HG03469 (cell line): ENCODE measurements around the gene ZG16.
A peak's percentile ranks its signal among the peaks of the same experiment; 100 is the strongest.

Experiments used
- ATAC-seq: cut with Tn5 transposase; IDR thresholded peaks from one replicate; pipeline ENCODE4 v1.9.1; 2021; ENCODE audit warnings: mild to moderate bottlenecking, moderate library complexity, moderate number of reproducible peaks; ENCODE audit not compliant: unreplicated experiment

Gene ZG16

DNA sequence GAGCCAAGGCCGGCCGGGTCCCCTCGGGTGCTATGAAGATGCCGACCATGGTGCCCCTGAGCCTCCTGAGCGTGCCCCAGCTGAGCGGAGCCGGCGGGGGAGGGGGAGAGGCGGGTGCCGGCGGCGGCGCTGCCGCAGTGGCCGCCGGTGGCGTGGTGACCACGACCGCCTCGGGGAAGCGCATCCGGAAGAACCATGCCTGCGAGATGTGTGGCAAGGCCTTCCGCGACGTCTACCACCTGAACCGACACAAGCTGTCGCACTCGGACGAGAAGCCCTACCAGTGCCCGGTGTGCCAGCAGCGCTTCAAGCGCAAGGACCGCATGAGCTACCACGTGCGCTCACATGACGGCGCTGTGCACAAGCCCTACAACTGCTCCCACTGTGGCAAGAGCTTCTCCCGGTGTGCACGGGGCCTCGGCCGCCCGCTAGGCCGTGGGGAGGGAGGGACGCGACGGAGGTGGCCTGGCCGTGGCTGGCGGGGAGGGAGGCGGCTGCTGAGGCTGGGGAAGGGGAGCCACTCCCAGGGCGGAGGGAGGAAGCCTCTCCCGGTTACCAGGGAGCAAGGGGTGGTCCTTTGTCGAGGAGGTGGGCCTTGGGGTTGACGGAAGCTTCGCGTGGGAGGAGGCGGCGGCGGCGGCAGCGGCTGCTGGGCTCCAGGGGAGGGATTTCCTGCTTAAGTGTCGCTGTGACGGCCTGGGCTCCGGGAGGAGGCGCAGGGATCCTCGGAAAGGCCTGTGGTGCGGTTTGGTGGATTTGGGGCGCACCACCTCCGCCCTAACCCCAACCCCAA, 29.6 kb downstream of the ZG16 start:
- ATAC-seq, result no peak

DNA sequence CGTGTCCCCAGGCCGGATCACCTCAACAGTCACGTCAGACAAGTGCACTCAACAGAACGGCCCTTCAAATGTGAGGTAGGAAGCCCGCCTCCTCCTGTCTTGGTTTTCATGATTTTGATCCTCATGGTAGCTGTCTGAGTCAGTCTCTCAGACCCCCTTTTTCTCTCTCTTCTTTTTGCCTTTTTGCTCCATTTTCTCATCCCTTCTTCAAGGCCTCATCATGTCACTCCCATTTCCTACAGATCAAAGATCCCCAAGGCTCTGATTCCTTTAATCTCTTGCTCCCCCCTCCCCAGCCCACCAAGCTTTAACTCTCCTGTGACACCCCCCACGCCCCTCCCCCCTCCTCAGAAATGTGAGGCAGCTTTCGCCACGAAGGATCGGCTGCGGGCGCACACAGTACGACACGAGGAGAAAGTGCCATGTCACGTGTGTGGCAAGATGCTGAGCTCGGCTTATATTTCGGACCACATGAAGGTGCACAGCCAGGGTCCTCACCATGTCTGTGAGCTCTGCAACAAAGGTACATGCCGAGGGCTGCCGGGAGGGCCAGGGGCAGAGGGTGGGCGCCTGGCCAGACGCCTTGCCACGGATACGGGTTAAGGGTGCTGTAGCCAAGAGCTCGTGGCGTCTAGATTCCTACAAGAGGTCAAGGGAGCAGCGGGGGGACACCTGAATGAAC, 30.3 kb downstream of the ZG16 start:
- ATAC-seq, result no peak

DNA sequence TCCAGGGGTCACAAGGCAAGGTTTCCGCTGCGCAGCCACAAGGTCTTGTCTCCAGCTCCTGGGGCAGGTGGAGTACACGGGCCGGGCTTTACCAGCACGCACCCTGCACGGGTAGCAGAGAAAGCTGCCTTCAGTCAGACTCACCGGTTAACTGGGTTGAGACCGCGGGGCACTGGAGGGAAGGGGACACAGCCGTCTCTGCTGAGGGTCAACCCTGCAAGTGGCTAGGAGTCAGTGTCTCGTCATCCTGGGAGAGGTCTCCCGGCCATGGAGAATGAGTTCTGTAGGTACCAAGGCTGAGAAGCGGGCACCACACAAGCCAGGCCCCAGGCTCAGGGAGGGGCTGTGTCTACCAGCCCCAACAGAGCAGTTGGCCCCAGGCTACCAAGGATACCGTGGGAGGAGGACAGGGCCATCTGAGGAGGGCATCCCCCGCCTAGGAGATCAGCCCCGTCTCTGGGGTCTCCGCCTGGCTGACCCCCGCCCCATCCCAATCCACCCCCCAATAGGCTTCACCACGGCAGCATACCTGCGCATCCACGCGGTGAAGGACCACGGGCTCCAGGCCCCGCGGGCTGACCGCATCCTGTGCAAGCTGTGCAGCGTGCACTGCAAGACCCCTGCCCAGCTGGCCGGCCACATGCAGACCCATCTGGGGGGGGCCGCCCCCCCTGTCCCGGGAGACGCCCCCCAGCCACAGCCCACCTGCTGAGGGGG, 31.1 kb downstream of the ZG16 start:
- ATAC-seq, result no peak

DNA sequence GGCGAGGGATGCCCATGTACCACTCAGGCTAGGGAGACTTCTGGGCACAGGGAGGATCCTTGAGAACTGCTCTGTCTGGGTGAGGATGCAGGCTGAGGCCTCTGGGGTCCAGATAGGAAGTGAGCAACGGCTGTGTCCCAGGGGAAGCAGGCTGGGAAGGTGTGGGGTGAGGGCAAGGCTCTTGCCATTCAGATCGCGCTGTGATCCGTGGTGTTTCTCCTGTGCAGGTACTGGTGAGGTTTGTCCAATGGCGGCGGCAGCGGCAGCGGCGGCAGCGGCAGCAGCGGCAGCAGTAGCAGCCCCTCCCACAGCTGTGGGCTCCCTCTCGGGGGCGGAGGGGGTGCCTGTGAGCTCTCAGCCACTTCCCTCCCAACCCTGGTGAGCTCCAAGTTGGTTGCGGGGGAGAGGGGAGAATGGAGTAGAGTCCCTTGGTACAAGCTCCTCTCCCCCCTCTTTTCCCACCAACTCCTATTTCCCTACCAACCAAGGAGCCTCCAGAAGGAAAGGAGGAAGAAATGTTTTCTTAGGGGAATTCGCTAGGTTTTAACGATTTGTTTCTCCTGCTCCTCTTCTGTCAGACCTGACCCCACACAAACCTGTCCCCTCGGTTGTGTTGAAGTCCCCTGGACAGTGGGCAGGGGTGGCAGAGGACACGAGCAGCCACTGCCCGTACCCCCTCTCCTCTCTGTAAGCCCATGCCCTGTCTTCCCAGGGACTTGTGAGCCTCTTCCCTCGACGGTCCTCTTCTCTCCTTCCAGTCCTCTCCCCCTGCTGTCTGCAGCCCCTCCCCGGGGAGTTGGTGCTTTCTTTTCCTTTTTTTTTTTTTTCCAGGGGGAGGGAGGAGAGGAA, 32.0 kb downstream of the ZG16 start:
- ATAC-seq, result no peak

DNA sequence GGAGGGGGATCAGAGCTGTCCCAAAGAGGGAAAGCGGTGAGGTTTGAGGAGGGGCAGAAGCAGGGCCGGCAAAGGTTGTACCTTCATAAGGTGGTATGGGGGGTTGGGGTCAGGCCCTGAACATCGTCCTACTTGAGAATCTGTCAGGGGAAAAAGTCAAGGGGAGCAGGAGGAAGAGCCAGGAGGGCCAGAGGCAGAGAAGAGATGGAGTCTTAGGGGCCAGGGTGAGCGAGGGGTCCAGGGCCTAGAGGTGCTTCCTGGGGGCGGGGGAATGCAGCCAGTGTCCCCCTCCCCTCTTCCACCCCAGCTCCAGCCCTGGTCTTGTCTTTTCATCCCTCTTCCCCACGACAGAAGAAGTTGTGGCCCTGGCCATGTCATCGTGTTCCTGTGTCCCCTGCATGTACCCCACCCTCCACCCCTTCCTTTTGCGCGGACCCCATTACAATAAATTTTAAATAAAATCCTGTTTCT, 32.7 kb downstream of the ZG16 start:
- no peak for ATAC-seq

DNA sequence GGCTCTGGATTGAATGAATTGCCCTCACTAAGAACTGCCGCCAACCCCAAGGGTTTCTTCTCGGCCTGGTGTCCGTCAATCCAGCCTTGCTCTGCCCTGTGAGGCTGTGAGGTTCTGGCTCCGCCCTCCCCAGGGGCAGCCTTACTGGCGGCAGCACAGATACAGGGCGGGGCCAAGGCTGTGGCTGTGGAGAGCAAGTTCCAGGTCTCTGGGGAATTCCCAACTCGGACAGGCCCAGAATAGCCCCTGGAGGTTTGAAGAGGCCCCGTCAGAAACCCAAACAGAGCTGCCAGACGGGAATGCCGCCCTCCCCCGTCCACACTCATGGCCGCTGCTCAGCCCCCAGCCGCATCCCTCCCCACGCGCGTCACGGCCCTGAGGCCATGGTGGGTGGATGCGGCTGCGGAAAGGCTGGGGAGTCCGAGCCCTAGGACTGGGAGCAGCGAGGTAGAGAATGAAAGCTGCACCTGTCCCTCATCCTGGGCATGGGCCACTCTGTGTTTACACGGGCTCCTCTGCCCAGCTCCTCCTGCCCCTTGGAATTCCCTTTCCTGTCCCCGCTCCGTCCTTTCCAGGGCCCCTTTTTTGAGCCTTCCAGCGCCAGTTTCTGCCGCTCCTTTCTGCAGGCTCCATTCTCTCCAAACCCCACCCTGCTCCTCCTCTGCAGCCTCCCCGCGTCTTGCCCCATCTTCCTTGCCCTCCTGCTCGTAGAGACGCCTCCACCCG, 33.3 kb downstream of the ZG16 start:
- no peak for ATAC-seq

DNA sequence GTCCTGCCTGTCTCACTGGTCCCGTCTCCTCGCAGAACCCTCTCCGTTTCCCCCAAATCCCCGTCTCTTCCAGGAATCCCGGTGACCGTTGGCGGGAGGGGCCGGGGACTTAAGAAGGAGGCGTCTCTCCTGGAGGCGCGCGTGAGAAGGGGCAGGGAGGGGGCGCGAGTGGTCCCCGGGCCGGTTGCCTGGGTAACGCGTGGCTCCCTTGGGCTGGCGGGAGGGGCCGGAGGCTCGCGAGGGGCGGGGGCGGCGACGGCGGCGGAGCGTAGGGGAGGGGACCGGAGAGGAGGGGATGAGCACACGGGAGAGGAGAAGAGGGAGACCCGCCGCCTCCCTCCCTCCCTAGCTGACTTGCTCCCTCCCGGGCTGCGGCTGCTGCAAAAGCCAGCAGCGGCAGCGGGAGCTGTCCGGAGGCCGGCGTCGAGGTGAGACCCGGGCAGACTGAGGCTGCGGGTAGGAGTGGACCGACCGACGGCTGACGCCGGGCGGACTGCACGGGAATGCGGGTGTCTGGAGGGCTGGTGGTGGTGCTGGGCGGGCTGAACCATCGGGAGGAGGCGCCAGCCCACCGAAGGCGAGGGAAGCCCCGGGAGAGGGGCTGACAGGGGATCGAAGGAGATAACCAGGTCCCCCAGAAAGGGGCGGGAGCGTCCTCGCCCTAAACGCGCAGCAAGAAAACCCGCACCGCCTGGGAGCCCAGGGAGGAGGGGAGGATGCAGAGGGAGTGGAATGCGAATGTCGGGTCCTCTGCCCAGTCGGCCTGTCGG, 34.0 kb downstream of the ZG16 start, which contains the start of gene PRRT2:
Gene PRRT2, plus strand, starts transcription at position 298 of the 770 bp plus-strand sequence. CDS start 862 bp downstream, outside the sequence.
- no peak for ATAC-seq

DNA sequence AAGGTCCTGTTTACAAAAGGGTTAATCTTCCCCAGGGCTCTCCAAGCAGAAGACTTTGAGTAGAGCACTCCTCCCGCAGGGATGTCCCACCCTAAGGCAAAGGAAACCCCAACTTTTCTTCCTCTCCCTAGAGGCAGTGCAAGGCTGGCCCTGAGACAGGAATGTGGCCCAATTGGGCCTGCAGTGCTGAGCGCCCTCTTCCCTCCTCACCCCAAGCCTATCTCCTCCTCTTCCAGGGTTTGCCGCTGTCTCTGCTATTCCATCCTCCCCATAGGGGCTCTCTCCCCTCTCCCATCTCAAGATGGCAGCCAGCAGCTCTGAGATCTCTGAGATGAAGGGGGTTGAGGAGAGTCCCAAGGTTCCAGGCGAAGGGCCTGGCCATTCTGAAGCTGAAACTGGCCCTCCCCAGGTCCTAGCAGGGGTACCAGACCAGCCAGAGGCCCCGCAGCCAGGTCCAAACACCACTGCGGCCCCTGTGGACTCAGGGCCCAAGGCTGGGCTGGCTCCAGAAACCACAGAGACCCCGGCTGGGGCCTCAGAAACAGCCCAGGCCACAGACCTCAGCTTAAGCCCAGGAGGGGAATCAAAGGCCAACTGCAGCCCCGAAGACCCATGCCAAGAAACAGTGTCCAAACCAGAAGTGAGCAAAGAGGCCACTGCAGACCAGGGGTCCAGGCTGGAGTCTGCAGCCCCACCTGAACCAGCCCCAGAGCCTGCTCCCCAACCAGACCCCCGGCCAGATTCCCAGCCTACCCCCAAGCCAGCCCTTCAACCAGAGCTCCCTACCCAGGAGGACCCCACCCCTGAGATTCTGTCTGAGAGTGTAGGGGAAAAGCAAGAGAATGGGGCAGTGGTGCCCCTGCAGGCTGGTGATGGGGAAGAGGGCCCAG, 34.9 kb downstream of the ZG16 start:
- no peak for ATAC-seq

DNA sequence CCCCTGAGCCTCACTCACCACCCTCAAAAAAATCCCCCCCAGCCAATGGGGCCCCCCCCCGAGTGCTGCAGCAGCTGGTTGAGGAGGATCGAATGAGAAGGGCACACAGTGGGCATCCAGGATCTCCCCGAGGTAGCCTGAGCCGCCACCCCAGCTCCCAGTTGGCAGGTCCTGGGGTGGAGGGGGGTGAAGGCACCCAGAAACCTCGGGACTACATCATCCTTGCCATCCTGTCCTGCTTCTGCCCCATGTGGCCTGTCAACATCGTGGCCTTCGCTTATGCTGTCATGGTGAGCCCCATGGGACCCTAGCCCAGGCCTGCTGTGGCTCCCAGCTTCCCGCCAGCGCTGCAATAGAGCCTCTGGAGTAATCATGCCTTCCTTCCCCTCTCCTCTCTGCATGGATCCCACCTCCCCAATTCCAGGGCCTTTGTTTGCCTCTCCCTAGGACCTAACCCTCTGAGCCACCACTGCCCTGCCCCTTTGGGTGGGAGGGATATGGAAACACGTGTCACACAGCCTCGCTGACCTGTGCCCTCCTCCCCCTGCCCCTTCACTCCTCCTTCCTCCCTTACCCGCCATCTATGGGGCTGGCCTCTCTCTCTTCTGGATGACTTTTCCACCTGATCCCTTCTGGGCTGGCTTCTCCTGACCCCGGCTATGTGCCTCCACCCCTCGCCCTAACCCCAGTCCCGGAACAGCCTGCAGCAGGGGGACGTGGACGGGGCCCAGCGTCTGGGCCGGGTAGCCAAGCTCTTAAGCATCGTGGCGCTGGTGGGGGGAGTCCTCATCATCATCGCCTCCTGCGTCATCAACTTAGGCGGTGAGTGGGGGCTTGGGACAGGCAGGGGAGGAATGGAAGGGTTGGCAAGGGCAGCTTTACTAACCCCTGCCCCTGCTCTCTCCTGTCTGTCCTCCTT, 35.8 kb downstream of the ZG16 start:
- no peak for ATAC-seq

DNA sequence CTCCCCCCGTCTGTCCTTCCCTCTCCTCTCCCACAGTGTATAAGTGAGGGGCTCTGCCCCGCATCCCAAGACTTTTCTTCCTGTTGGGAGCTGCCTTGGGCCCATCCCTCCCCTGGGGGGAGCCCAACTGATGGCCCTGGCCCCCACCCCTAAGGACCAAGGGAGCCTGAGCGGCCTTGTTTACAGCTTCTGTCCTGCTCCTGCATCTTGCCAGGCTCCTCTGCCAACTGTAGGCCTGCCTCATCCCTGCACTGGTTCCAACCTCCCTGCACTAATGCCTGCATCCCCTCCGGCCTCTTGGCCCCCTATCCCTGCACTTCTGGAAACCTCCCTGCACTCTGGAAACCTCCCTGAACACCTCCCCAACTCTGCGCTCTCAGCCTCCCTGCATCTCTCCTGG, 36.5 kb downstream of the ZG16 start:
- ATAC-seq, result no peak

DNA sequence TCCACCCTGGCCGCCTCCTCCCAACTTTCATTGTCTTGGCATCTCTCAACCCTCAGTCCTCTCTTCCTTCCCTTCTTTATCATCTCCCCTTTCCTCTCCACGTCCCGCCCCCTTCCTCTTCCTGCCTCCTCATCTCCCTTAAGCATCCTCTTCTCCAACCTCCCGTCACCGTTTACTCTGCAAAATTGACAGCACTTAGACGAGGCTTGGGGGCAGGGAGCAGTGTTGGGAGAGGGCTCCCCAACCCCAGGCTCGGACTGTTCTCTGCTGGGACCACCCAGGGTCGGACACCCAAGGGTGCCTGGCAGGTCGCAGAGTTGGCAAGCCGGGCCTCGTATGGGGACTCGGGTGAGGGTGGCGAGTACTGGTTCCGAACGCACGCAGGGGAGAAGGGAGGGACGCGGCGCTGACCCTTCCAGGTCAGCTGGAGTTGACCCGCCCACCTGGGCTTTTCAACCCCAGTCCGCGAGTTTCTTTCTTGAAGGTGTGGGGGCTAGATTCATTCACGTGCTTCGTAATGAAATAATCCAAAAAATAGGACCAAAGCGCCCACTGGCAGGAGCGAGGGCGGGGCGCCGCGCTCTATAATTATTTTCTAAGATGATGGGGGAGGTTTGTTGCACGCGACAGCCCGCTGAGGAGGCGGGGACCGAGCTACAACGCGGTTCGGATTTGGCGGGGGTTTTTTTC, 37.1 kb downstream of the ZG16 start:
- no peak for ATAC-seq

DNA sequence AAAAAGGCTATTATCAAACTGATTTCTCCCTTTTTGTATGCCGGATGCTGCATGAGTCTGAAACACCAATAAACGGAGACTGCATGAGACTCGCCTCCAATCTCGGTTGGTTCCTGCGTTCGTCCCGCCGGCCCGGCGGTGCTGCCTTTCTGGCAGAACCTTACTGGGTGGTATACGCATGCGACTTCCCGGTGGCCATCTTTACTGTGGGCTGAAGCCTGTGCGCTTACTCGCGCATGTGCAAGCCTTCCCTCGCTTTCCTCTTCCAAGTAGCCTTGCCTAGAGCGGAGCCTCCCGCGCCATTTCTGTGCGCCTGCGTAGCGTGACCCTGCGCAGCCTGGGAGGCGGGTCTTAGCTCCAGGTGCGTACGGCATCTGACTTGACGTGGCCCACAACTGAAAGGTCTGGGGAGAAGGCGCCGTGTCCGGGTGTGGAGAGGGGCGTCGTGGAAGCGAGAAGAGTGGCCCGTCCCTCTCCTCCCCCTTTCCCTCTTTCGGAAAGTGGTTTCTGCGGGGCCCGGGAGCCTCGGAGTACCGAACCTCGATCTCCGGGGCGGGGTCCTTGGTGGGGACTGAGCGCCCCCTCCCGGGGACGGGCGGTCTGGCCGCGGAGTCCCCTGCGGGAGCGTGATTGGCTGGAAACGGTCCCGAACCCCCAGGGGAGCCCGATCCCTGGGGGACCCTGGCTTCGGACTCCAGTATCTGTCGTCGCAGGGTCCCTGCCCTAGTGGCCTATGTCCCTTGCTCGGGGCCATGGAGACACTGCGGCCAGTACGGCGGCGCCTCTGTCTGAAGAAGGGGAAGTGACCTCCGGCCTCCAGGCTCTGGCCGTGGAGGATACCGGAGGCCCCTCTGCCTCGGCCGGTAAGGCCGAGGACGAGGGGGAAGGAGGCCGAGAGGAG, 38.0 kb downstream of the ZG16 start, which contains the start of gene PAGR1:
Gene PAGR1, plus strand, starts transcription at position 360 of the 901 bp plus-strand sequence. Its CDS starts 374 bp downstream, at position 734.
- ATAC-seq, result peak; percentile 42

DNA sequence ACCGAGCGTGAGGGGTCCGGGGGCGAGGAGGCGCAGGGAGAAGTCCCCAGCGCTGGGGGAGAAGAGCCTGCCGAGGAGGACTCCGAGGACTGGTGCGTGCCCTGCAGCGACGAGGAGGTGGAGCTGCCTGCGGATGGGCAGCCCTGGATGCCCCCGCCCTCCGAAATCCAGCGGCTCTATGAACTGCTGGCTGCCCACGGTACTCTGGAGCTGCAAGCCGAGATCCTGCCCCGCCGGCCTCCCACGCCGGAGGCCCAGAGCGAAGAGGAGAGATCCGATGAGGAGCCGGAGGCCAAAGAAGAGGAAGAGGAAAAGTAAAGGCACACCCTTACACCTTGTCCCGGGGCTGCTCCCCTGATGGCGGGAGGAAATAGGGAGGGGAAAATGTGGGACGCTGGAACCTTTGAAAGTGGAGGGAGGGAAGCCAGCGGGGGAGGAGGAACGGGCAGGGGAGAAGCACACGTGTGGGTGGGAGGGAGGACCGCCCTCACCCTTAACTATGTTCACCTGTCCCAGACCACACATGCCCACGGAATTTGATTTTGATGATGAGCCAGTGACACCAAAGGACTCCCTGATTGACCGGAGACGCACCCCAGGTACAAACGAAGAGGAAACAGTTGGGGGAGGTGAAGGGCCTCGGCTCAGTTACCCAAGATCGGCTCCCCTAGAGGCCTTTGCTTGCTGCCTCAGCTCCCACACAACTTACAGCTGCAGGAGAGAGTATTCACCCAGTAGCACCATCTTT, 38.8 kb downstream of the ZG16 start:
- peak; percentile 2 for ATAC-seq

DNA sequence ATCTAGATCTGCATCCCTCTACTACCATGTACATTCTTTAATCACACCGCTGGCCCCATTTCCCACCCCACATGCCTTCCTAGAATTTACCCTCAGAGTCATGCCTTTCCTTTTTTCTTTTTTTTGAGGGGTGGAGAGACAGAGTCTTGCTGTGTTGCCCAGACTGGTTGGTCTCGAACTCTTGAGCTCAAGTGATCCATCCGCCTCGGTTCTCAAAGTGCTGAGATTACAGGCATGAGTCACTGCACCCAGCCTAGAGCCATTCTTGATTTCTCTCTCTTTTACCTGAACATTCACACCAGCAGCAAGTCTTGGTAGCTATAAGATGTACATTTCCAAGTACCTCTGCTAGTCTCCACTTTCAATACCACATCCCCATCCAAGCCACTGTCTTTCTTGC, 40.0 kb downstream of the ZG16 start:
- no peak for ATAC-seq

DNA sequence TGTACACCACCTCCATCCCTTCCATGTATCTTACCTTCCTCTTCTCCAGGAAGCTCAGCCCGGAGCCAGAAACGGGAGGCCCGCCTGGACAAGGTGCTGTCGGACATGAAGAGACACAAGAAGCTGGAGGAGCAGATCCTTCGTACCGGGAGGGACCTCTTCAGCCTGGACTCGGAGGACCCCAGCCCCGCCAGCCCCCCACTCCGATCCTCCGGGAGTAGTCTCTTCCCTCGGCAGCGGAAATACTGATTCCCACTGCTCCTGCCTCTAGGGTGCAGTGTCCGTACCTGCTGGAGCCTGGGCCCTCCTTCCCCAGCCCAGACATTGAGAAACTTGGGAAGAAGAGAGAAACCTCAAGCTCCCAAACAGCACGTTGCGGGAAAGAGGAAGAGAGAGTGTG, 41.5 kb downstream of the ZG16 start:
- no peak for ATAC-seq
